Measurements from ENCODE around the gene USP4.

GRCh38 chr3:49310677-49311076, 29.2 kb downstream of the USP4 start:
- TF ChIP-seq CTCF (IDR thresholded peaks at IDR 0.05) (no peak), POLR2A (IDR thresholded peaks at IDR 0.05) (no peak)
